Mammary epithelial cell (primary cell): Measurements from ENCODE around the gene MARCHF3.

Experiments used
- CTCF ChIP-seq, 2 donors: IDR thresholded peaks in 1 of 2; conservative IDR thresholded peaks in 1 of 2; 2 replicates each; pipeline ENCODE4 v1.5.1; 2011 to 2012; ENCODE audit warnings: inconsistent platforms in 2 of 2, low read length in 2 of 2, mild to moderate bottlenecking in 2 of 2, control low read depth in 1 of 2, low read depth in 1 of 2; ENCODE audit not compliant: insufficient read depth in 1 of 2; ENCODE audit errors: extremely low read depth in 1 of 2
- EZH2 ChIP-seq: IDR thresholded peaks from 2 replicates; pipeline ENCODE4 v1.6.1; 2012; ENCODE audit warnings: low read length, inconsistent platforms, borderline replicate concordance

GRCh38 chr5:126931963-126932660 is 98.2 kb downstream of the MARCHF3 start:
- TF ChIP-seq CTCF (conservative IDR thresholded peaks at IDR 0.05 in 1 of 2, IDR thresholded peaks at IDR 0.05 in 1 of 2; ENCODE audit: extremely low read depth in 1 of 2, insufficient read depth in 1 of 2, low read depth in 1 of 2, low read length in 2 of 2) = no peak
- TF ChIP-seq EZH2 = no peak
